ENCODE measurements around the gene WNT9B. TPM values are rescaled to one million over a fixed set of nuclear protein-coding genes. Genes with fewer than 3 reads are reported as not detected.
A peak's percentile ranks its signal among the peaks of the same experiment; 100 is the strongest.
"Not testable (repeated sequence)": the region's sequence is repeated elsewhere in the genome, so short reads cannot be mapped to it uniquely, and the experiment has no call there.

The WNT9B gene
- polyA plus RNA-seq, 10 donors = 0.04 to 0.27 (median 0.13) TPM; not detected in 4

DNA sequence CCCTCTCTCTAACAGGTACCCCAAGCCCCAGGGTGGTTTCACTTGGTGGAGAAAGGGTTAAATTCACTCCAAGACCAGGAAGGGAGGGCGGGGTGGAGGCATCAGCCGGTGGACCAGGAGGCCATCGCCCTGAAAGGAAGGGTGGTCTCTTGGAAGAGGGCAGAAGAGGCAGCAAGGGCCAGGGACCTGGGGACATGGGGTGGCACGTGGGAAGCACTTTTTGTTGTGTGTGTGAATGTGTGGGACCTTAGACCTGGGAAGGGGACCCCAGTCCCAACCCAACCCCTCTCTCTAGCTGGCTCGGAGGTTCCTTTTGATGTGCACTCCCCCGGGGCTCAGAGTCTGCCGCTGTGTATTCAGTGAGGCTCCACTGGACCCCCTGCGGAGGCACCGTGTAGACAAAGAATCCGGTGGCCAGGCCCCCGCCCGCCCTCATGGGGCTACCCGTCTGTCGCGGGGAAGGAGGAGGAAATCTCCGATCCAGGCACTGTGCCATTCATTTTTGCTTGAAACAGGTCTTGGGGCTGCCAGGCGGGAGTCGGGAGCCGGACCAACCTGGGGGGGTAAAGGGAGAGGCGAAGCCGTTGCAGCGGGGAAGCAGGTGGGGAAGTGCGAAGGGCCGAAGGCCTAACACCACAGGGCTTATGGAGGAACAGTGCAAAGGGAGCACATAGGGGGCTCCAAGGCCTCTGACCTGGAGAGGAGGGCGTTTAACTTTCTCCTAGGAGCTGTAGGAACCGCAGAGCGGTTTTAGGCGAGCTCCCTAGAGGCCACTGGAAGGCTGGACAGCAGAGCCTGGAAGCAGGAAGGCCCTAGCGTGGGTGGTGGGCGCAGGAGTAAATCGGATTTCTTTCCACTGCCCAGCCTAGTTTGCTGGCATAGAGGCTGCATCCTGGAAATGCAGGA, 29.6 kb upstream of the WNT9B start:
- DNase-seq = no peak

DNA sequence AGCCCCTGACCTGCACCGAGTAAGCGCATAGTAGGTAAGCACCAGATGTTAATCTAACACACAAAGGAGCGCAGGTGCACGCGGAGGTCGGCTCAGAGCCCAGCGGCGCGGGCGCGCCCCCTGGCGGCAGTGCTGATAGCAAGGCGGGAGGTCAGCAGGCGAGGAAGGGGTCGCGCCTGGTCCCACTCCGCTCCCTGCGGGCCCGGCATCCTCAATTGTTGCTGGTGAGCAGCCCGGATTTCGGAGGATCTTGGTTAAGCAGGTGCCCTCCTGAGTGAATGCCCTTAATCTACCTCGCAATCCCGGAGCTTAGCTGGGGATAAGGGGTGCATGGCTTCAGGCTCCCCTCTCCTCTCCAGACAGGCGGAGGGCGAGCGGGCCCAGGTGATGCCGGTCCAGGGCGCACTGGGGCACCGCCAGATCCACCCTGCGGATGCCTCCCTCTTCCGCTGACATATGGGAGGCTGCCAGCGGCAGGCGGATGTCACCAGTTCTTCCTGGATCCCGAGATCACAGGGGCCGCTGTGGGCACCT, 28.9 kb upstream of the WNT9B start:
- no peak for DNase-seq

DNA sequence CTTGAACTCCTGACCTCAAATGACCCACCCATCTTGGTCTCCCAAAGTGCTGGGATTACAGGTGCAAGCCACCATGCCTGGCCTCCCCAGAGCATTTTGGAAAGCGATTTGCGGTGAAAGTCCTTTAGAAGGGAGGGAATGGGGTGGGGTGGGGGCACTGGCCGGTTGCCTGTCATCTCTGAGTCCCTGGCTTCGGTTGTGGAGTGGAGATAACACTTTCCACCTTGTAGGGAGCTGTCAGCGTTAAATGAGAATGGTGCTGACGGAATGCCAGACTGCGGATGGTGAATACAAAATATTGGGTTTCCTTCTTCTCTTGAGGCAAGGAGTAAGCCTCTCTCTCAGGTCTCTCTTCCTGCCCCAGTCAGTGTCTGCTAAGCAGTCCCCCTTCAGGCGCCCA, 27.7 kb upstream of the WNT9B start:
- no peak for DNase-seq

DNA sequence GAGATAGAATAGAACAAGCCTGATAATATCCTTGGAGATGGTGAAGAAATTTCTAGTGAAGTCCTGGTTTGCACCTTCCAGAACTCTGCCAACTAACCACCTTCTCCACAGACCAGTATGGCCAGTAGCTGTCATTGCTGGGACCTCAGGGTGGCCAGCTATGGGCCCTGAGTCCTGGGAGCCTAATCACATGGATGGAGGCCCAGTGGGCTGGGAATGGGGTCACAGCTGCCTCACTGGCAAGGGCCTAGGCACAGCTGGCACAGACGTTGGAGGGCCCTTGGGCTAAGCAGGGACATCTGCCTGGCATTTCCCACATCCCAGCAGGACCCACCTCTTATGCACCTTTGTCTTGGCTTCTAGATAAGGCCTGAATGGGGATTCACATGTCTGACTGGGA, 25.3 kb upstream of the WNT9B start:
- no peak for DNase-seq

DNA sequence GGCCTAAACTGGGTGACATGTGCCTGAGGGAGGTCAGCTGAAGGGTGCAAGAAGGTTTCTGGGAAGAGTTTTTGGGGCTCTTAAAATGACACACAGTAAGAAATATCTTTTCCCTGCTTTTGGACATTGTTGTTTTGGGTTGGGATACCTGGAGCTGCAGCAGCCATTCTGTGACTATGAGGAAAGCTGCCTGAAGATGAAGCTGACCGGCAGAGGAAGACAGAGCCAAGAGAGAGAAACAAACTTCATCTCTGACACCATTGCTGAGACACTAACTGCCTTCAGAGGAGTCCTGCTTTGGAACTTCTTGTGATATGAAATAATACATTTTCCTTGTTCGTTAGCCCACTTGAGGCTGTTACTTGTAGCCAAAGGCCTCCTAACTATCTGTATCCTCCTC, 24.1 kb upstream of the WNT9B start:
- no peak for DNase-seq

DNA sequence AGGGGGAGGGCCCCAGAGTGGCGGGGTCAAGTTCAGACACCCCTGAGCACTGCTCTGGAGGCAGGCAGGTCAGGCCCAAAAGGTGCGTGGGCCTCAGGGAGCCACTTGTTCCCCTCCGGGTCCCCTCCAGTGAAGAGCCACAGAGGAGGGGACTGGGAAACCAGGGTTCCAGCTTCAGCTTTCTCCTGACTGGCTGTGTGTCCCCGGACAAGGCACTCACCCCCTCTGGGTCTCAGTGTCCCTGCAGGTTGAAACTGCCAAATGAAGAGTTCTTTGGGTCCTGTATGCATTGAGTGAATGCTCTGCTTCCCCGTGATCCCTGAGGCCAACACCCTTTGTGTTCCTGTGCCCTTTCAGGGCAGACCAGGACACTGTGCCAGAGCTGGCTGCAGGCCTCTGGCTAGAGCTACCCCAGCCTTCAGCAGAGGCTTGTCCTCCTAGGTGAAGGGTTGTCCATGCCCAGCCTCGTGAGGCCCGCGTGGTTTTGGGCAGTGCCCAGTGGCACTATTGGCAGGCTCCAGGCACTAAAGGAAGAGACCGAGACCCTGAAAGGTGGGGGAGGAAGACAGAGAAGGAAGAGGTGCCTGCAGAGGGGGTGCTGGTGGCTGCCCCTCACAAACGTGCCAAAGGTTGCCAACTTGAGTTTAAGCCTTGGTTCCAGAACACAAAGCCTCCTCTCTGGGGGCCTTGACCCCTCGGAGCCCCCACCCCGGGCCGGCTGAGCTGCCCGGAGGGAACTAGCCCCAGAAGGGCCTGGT, 19.6 kb upstream of the WNT9B start:
- DNase-seq = no peak

DNA sequence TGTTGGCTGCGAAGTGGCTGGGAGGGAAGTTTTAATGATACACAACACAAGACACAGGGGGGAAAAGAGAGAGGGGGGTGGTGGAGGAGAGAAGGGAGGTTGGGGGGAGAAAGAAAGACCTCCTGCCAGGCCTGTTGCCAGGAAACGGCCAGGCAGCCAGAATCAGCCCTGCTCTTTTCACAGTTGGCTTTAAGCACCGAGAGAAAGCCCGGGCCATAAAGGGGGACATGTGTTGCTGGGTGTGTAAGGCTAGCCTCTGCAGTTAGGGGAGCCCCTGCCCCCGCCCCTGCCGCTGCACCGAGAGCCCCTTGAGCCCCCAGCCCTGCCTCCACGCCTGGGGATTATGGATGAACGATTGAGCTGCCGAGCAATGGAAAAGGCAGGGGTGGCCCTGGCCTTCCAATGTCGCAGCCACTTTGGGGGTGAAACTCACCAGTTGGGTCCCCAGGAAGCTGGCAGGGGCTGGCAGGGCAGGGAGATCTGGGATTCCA, 19.0 kb upstream of the WNT9B start:
- DNase-seq = no peak

DNA sequence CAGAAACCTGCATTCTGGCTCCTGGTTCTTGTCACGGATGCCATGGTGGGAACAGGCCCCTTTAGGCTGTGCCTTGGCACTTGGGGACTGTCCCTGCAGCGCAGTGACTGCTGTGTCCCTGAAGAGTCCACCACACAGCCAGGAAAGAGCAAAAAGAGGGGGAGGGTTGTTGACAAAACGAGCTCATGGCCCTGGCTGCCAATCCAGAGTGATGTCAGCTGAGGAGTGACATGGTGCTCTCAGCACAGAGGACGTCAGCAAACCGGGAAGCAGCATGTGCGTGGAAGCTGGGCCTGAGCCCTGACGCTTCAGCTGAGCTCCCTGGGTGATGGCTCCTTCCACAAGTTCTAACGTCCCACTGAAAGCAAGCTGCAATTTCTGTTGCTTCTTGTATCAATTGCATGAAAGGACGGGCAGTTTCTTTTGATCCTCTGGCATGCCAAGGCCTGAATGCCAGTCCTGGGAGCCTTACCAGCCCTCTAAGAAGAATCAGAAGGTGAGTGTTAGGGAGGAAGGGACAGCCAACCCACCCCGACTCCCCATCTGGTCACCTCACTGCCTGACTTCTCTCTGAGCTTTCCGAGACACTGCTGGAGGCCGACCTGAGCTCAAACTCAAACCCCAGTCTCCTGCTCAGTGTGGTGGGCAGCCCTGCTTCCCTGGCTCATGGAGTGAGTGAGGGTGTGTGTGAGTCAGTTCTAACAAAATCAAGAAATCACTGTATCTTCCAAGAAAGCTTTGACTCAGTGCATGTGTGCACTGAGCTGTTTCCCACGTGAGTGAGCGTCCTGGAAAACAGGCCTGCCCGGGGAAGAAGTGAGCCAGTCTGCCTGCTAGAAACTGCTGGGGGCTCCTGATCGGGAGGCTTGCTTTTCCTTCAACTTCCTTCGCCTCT, 18.2 kb upstream of the WNT9B start:
- peak in 2 of 3 donors; percentile 35 to 41 for DNase-seq

DNA sequence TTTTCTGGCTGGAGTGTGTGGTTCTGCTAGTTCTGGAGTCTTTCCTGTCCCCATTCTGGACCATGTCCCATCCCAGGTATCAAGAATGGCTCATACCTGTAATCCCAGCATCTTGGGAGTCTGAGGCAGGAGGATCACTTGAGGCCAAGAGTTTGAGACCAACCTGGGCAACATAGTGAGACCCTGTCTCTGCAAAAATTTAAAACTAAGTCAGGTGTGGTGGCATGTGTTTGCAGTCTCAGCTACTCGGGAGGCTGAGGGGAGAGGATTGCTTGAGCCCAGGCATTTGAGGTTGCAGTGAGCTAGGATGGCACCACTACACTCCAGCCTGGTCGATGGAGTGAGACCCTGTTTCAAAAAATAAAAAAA, 17.6 kb upstream of the WNT9B start:
- no peak for DNase-seq

DNA sequence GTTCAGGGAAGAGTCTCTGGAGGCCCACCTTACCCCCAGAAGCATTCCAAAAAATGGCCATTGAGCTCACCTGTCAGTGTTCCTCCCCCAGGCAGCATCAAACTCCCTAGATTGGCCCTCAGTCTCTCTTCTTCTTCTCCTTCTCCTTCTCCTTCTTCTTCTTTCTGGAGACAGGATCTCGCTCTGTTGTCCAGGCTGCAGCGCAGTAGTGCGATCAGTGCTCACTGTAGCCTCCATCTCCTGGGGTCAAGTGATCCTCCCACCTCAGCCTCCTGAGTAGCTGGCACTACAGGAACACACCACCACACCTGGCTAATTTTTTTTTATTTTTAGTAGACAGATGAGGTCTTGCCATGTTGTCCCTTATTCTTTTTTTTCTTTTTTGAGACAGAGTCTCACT, 16.5 kb upstream of the WNT9B start:
- no peak for DNase-seq

DNA sequence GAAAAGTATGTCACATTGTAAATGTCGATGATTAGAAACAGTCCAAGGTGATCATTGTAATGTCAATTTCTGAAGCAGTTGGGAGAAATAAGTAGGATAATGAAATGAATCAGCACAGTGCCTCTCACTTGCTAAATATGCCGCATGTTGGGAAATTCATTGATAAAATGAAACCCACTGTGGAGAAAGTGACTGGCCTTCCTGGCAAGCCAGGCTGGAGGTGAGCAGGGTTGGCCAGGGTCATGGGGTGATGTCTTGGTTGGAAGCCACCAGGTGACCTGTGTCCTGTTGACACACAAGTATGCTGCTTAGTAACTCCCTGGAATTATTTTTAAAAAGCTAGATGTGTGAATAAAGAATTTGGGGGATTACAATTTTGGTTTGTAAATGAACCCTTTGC, 14.9 kb upstream of the WNT9B start:
- no peak for DNase-seq

DNA sequence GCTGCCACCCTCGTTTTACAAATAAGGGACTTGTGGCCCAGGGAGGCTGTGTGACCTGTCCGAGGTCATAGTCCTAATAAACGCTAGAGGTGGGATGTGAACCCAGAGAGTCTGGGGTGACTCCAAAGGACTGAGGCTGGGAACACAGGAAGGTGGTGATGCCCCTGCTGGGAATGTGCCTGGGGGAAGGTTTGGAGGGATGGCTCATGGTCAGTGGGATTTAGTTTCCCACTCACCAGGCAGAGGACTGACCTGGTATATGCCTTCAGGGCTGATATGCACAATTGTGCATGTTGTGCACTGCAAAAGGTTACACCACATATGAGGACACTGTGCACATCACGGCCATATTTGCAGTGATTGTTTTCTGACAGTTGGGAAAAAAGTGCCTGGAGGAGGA, 13.9 kb upstream of the WNT9B start:
- no peak for DNase-seq

DNA sequence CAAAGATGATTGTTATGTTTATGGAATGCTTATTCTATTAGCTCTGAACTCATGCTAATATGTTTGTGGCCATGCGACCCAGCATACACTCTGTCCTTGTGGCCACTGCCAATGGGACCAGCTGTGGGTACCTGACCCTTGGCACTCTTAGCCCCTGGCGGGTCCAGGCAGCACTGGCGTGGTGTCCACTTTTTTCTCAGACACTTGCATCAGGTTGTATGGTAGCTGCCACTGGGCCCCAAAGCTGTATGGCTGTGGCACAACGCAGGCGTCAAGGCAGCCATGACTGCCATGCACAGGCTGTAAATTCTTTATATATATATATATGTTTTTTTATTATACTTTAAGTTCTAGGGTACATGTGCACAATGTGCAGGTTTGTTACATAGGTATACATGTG, 12.2 kb upstream of the WNT9B start:
- no peak for DNase-seq

DNA sequence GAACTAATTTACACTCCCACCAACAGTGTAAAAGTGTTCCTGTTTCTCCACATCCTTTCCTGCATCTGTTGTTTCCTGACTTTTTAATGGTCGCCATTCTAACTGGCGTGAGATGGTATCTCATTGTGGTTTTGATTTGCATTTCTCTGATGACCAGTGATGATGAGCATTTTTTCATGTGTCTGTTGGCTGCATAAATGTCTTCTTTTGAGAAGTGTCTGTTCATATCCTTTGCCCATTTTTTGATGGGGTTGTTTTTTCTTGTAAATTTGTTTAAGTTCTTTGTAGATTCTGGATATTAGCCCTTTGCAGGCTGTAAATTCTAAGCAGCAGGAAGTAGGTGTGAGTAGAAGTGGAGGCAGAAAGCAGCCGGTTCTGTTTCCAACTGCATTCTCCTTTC, 10.8 kb upstream of the WNT9B start:
- not testable (repeated sequence) for DNase-seq

DNA sequence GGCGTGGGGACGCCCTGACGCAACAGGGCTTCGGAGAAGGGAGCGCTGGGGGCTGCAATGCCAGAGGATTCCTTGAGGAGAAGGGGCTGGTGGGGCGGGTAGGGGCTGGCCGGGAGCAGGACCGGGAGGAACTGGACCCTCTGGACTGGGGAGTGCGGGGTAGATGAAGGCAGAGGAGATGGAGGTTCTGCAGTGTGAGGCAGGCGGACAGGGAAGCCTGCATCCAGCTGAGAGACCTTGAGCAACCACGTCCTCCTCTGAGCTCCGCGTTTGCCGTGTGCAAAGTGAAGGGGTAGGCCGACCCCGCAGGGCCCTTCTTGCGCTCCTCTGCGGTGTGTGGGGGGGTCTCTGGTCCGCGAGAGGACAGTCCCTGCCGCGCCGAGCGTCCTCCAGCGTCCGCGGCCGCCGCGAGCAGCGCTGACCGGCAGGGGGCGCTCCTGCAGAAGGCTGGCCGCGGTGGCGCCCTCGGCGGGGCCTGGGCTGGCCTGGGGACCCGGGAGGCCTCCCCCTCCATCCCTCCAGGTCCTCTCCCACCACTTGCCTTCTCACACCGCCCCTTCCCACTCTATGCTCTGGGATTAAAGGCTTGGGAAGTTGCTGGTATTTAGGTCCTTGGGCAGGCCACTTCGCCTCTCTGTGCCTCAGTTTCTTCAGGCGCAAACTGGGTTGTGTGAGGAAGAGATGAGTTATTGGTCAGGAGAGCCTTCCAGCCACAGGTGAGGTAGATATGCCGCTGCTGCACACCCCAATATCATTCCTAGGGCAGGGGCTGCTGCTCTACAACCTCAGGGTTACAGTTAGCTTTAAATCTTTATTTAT, 9.6 kb upstream of the WNT9B start:
- peak in 1 of 3 donors; percentile 38 for DNase-seq

DNA sequence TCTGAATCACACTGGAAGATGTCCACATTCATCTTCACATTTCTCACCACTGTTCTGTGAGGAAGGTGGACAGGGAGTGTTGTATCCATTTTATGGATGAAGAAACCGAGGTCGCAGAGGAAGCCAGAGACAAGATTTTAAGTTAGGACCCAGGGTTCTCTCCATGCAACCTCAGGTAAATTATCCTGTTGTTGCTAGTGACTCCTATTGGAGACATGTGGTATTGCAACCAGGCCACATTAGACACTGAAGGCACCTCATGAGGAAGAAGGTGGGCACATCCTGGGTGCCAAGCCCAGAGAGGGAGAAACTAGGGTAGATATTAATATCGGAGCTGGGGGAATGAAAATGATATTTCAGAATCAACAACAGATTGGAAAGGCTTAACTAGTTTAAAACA, 8.5 kb upstream of the WNT9B start:
- no peak for DNase-seq

DNA sequence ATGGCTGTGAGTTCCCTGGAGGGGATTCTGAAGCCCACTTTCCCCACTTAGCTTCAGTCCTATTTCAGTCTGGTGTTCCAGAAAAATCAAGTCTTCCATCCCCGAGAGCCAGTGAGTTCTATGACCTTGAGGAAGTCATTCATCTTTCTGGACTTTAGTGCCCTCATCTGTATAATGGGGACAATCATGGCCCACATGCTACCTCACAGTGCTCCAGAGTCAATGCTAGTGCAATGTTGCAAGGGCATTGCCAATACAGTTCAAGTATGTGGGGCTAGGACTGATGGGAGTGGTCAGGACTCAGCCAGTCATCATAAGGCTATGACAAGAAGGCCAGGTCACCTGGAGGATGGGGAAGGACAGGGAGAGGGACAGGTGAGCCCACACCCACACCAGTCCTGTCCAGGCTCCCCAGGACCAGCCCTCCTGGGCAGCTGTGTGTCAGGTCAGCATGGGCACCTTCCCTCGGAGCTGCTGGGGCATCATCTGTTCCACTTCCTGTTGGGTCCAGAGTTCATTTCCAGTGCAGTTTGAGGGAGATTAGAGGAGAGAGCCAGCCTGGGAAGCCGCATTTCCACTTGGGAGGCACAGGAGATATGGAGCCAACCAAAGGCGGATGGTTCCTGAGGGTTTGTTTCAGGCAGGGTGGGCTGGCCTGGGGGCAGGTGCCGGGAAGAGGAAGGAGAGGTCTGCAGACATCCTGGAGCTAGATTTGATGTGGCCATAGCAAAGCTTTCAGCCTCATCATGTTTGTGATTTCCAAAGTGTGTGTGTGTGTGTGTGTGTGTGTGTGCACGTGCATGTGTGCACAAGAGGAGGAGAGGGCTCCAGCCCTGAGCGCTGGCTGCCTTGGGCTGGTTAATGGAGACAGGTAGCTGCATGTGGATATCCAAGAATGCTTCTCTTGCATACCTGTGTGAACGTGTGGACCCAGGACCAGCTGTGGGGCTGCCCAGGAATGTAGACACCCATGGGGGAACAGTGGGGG, 3.9 kb upstream of the WNT9B start:
- DNase-seq = no peak

DNA sequence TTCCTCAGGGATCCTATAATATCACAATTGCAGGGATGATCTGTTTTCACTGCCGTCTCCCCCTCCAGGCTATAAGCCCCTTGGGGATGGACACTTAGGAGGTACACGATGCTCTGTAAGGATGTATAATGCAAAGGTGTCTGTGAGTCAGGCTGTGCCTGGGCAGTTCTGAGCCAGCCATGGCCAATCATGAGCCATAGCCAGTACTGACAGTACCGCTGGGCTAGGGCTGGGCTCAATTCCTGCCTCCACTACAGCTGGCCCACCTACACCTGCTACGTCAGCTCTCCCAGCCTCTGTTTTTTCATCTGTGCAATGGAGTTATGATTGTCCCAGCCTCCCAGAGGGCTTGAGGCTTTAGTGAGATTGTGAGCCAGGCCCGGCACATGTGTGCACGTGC, 2.8 kb upstream of the WNT9B start:
- DNase-seq = no peak

DNA sequence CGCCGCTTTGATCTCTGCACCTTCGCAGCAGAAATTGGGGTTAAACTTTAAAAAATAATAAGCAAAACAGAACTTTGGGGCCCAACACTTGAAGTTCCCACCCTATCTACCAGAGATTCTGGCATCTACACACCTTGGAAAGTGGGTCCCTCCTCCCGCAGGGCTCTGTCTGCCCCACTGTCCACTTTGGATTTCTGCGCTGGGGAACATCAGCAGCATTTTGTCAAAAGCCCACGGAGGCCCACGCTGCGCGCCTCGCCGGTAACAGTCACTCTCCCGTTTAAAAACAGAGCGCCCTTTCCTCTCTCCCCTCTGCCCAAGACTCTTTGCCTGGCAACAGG, 725 bp upstream of the WNT9B start:
- no peak for DNase-seq
